ENCODE data around the gene UBE2S.
"Not testable (repeated sequence)": the region's sequence is repeated elsewhere in the genome, so short reads cannot be mapped to it uniquely, and the experiment has no call there.

The UBE2S gene

GRCh38 chr19:55440411-55441105 lies 33.0 kb upstream of the UBE2S start:
- in situ Hi-C loops (cut with MboI; ENCODE audit: low sequenced_read_pairs): no loop called here

- in situ Hi-C loops (cut with MboI; ENCODE audit: low sequenced_read_pairs): no loop called here
Observed at GRCh38 chr19:55439052-55439451, 31.5 kb upstream of the UBE2S start.

GRCh38 chr19:55437410-55437809 lies 29.8 kb upstream of the UBE2S start:
- in situ Hi-C loops (cut with MboI; ENCODE audit: low sequenced_read_pairs): no loop called here

- in situ Hi-C loops (cut with MboI; ENCODE audit: low sequenced_read_pairs): no loop called here
Observed at GRCh38 chr19:55436847-55437246, 29.3 kb upstream of the UBE2S start.

GRCh38 chr19:55435020-55435419 lies 27.4 kb upstream of the UBE2S start:
- in situ Hi-C loops (cut with MboI; ENCODE audit: low sequenced_read_pairs): no loop called here

- in situ Hi-C loops (cut with MboI; ENCODE audit: low sequenced_read_pairs): no loop called here
Observed at GRCh38 chr19:55434356-55434919, 26.9 kb upstream of the UBE2S start.

GRCh38 chr19:55433292-55433691 lies 25.7 kb upstream of the UBE2S start:
- in situ Hi-C loops (cut with MboI; ENCODE audit: low sequenced_read_pairs): no loop called here

GRCh38 chr19:55432241-55432959 lies 24.8 kb upstream of the UBE2S start:
- in situ Hi-C loops (cut with MboI; ENCODE audit: low sequenced_read_pairs): no loop called here

GRCh38 chr19:55431183-55431582 lies 23.6 kb upstream of the UBE2S start:
- in situ Hi-C loops (cut with MboI; ENCODE audit: low sequenced_read_pairs): no loop called here

GRCh38 chr19:55426042-55426441 lies 18.5 kb upstream of the UBE2S start:
- in situ Hi-C loops (cut with MboI; ENCODE audit: low sequenced_read_pairs): no loop called here

- in situ Hi-C loops (cut with MboI; ENCODE audit: low sequenced_read_pairs): no loop called here
Observed at GRCh38 chr19:55424518-55424917, 16.9 kb upstream of the UBE2S start.

- in situ Hi-C loops (cut with MboI; ENCODE audit: low sequenced_read_pairs): no loop called here
Observed at GRCh38 chr19:55423225-55424005, 15.8 kb upstream of the UBE2S start.

- in situ Hi-C loops (cut with MboI; ENCODE audit: low sequenced_read_pairs): not testable (repeated sequence)
Observed at GRCh38 chr19:55421281-55421680, 13.7 kb upstream of the UBE2S start.

- in situ Hi-C loops (cut with MboI; ENCODE audit: low sequenced_read_pairs): no loop called here
Observed at GRCh38 chr19:55419624-55420236, 12.1 kb upstream of the UBE2S start.

- in situ Hi-C loops (cut with MboI; ENCODE audit: low sequenced_read_pairs): no loop called here
Observed at GRCh38 chr19:55419103-55419502, 11.5 kb upstream of the UBE2S start.

- in situ Hi-C loops (cut with MboI; ENCODE audit: low sequenced_read_pairs): no loop called here
Observed at GRCh38 chr19:55418185-55418584, 10.6 kb upstream of the UBE2S start.

- in situ Hi-C loops (cut with MboI; ENCODE audit: low sequenced_read_pairs): no loop called here
Observed at GRCh38 chr19:55410168-55410567, 2.6 kb upstream of the UBE2S start.

GRCh38 chr19:55409179-55409578 lies 1.6 kb upstream of the UBE2S start:
- in situ Hi-C loops (cut with MboI; ENCODE audit: low sequenced_read_pairs): not testable (repeated sequence)

- in situ Hi-C loops (cut with MboI; ENCODE audit: low sequenced_read_pairs): no loop called here
Observed at GRCh38 chr19:55408533-55408872, 915 bp upstream of the UBE2S start.

GRCh38 chr19:55407800-55408532 lies 378 bp upstream of the UBE2S start:
- in situ Hi-C loops (cut with MboI; ENCODE audit: low sequenced_read_pairs): no loop called here
